ENCODE data around the gene IPO11. TPM values are rescaled to one million over a fixed set of nuclear protein-coding genes. Genes with fewer than 3 reads are reported as not detected.

Gene IPO11
- total and polyA plus RNA-seq, 2 of the 13 experiments (the other 11 are each of a cell fraction or from before 2014, with no cell fraction given) = 13.9 to 24.4 TPM

DNA sequence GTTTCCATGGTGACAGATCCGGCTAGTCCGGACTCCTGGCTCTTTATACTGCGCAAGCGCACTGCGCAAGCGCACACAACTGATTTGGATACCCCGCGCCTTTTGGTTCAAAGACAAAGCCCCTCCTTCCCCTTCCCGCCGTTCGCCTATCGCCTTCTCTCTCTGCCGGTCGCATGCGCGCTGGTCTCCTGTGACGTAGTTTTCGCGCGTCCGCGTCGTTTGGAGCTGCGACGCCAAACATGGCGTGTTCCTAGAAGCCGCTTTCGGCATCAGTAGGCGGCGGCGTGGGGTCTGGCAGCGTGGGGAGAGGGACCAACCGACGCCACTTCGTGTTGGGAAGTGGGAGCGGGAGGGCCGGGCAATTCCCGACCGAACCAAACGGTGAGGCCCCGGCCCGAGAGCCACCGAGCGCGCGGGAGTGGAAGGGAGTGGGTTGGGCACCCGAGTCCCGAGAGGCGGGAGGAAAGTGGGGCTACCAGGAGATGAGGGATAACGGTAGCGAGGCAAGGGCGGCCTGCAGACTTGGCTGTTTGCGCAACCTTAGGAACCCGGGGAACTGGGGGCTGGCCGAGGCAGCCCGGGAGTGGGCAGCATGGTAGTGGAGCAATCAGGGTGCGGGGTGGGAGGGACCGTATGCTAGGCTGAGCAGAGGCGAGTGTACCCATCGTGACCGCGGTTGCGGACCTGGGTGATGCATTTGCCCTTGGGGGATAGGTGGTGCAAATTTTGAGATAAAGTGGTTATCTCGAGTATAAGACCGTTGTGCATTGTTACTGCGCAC, at the start of gene IPO11 (continued):
- TF ChIP-seq, protein P1, sequence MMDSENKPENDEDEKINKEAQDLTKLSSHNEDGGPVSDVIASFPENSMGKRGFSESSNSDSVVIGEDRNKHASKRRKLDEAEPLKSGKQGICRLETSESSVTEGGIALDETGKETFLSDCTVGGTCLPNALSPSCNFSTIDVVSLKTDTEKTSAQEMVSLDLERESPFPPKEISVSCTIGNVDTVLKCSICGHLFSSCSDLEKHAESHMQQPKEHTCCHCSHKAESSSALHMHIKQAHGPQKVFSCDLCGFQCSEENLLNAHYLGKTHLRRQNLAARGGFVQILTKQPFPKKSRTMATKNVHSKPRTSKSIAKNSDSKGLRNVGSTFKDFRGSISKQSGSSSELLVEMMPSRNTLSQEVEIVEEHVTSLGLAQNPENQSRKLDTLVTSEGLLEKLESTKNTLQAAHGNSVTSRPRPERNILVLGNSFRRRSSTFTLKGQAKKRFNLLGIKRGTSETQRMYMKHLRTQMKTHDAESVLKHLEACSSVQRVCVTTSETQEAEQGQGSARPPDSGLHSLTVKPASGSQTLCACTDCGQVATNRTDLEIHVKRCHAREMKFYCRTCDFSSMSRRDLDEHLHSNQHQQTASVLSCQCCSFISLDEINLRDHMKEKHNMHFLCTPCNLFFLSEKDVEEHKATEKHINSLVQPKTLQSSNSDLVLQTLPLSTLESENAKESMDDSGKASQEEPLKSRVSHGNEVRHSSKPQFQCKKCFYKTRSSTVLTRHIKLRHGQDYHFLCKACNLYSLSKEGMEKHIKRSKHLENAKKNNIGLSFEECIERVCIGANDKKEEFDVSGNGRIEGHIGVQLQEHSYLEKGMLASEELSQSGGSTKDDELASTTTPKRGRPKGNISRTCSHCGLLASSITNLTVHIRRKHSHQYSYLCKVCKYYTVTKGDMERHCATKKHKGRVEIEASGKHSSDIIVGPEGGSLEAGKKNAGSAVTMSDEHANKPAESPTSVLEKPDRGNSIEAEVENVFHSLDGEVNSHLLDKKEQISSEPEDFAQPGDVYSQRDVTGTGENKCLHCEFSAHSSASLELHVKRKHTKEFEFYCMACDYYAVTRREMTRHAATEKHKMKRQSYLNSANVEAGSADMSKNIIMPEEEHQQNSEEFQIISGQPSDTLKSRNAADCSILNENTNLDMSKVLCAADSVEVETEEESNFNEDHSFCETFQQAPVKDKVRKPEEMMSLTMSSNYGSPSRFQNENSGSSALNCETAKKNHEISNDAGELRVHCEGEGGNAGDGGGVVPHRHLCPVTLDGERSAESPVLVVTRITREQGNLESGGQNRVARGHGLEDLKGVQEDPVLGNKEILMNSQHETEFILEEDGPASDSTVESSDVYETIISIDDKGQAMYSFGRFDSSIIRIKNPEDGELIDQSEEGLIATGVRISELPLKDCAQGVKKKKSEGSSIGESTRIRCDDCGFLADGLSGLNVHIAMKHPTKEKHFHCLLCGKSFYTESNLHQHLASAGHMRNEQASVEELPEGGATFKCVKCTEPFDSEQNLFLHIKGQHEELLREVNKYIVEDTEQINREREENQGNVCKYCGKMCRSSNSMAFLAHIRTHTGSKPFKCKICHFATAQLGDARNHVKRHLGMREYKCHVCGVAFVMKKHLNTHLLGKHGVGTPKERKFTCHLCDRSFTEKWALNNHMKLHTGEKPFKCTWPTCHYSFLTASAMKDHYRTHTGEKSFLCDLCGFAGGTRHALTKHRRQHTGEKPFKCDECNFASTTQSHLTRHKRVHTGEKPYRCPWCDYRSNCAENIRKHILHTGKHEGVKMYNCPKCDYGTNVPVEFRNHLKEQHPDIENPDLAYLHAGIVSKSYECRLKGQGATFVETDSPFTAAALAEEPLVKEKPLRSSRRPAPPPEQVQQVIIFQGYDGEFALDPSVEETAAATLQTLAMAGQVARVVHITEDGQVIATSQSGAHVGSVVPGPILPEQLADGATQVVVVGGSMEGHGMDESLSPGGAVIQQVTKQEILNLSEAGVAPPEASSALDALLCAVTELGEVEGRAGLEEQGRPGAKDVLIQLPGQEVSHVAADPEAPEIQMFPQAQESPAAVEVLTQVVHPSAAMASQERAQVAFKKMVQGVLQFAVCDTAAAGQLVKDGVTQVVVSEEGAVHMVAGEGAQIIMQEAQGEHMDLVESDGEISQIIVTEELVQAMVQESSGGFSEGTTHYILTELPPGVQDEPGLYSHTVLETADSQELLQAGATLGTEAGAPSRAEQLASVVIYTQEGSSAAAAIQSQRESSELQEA (CRISPR knock-in tag; IDR thresholded peaks at IDR 0.05; ENCODE audit: not compliant biosample characterization) = peak; percentile 46
- TF ChIP-seq PAF1 (CRISPR knock-in tag; IDR thresholded peaks at IDR 0.05) (no peak), RORA (CRISPR knock-in tag; IDR thresholded peaks at IDR 0.05) (no peak), SNAI1 (CRISPR knock-in tag; IDR thresholded peaks at IDR 0.05; ENCODE audit: borderline replicate concordance) (no peak), RELA (CRISPR knock-in tag; IDR thresholded peaks at IDR 0.05) (peak; percentile 48; the same call in 1 of the 2 replicates), CHD2 (IDR thresholded peaks at IDR 0.05; ENCODE audit: low read depth, low read length) (no peak; the same call in 1 of the 2 replicates), ZNF841 (CRISPR knock-in tag; IDR thresholded peaks at IDR 0.05; ENCODE audit: borderline replicate concordance) (no peak), TGIF2 (CRISPR knock-in tag; IDR thresholded peaks at IDR 0.05) (peak; percentile 72), MXI1 (IDR thresholded peaks at IDR 0.05; ENCODE audit: borderline replicate concordance, low read depth, low read length) (peak; percentile 96; the same call in 2 of the 3 replicates), ZNF160 (CRISPR knock-in tag; IDR thresholded peaks at IDR 0.05) (0 out of 2 replicates have a peak, but pooled peaks have one; percentile 37), ZNF263 (CRISPR knock-in tag; IDR thresholded peaks at IDR 0.05) (no peak)
- TF ChIP-seq, protein P2, sequence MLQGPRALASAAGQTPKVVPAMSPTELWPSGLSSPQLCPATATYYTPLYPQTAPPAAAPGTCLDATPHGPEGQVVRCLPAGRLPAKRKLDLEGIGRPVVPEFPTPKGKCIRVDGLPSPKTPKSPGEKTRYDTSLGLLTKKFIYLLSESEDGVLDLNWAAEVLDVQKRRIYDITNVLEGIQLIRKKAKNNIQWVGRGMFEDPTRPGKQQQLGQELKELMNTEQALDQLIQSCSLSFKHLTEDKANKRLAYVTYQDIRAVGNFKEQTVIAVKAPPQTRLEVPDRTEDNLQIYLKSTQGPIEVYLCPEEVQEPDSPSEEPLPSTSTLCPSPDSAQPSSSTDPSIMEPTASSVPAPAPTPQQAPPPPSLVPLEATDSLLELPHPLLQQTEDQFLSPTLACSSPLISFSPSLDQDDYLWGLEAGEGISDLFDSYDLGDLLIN (CRISPR knock-in tag; IDR thresholded peaks at IDR 0.05; ENCODE audit: borderline replicate concordance) = 0 out of 2 replicates have a peak, but pooled peaks have one; percentile 14
- TF ChIP-seq, protein P3, sequence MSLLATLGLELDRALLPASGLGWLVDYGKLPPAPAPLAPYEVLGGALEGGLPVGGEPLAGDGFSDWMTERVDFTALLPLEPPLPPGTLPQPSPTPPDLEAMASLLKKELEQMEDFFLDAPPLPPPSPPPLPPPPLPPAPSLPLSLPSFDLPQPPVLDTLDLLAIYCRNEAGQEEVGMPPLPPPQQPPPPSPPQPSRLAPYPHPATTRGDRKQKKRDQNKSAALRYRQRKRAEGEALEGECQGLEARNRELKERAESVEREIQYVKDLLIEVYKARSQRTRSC (CRISPR knock-in tag; IDR thresholded peaks at IDR 0.05; ENCODE audit: low read depth) = no peak
- TF ChIP-seq, protein P4, sequence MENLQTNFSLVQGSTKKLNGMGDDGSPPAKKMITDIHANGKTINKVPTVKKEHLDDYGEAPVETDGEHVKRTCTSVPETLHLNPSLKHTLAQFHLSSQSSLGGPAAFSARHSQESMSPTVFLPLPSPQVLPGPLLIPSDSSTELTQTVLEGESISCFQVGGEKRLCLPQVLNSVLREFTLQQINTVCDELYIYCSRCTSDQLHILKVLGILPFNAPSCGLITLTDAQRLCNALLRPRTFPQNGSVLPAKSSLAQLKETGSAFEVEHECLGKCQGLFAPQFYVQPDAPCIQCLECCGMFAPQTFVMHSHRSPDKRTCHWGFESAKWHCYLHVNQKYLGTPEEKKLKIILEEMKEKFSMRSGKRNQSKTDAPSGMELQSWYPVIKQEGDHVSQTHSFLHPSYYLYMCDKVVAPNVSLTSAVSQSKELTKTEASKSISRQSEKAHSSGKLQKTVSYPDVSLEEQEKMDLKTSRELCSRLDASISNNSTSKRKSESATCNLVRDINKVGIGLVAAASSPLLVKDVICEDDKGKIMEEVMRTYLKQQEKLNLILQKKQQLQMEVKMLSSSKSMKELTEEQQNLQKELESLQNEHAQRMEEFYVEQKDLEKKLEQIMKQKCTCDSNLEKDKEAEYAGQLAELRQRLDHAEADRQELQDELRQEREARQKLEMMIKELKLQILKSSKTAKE (CRISPR knock-in tag; IDR thresholded peaks at IDR 0.05; ENCODE audit: borderline replicate concordance) = no peak

Measured in HepG2 (cell line).